Loucy (cell line): ENCODE results near the gene SRSF9.
"Not testable (repeated sequence)": the region's sequence is repeated elsewhere in the genome, so short reads cannot be mapped to it uniquely, and the experiment has no call there.

Experiments
- H2AFZ ChIP-seq: fragments of 200-600 bp; sonication (generic); 2 replicates; pipeline ENCODE4 v1.6.0; 2016; ENCODE audit warnings: antibody characterized with exemption, mild to moderate bottlenecking, low read length, moderate library complexity
- H3F3A ChIP-seq: fragments of 200-600 bp; 2 replicates; pipeline ENCODE4 v1.6.0; 2016; ENCODE audit warnings: antibody characterized with exemption, low read depth, mild to moderate bottlenecking
- H3K27me3 ChIP-seq: fragments of 200-600 bp; sonication (generic); 2 replicates; pipeline ENCODE4 v1.6.1; 2014; ENCODE audit warnings: low read length, mild to moderate bottlenecking; ENCODE audit not compliant: insufficient read depth, poor library complexity, severe bottlenecking
- H3K36me3 ChIP-seq: fragments of 200-600 bp; sonication (generic); 2 replicates; pipeline ENCODE4 v1.6.1; 2016; ENCODE audit warnings: low read length; ENCODE audit not compliant: insufficient read depth
- H3K4me1 ChIP-seq: fragments of 200-600 bp; sonication (generic); 2 replicates; pipeline ENCODE4 v1.5.1; 2014; ENCODE audit warnings: low read length, mild to moderate bottlenecking; ENCODE audit not compliant: insufficient read depth, poor library complexity, severe bottlenecking
- H3K4me2 ChIP-seq: fragments of 200-600 bp; sonication (generic); 2 replicates; pipeline ENCODE4 v1.6.0; 2014; ENCODE audit warnings: antibody characterized with exemption, low read length, low read depth, mild to moderate bottlenecking; ENCODE audit not compliant: poor library complexity, severe bottlenecking
- H3K4me3 ChIP-seq: fragments of 200-600 bp; sonication (generic); 2 replicates; pipeline ENCODE4 v1.5.1; 2014; ENCODE audit warnings: low read length, mild to moderate bottlenecking, mixed read lengths; ENCODE audit not compliant: poor library complexity, severe bottlenecking
- H3K79me2 ChIP-seq: fragments of 200-600 bp; sonication (generic); 2 replicates; pipeline ENCODE4 v1.6.1; 2014; ENCODE audit warnings: low read length; ENCODE audit not compliant: insufficient read depth
- H3K9ac ChIP-seq: fragments of 200-600 bp; sonication (generic); 2 replicates; pipeline ENCODE4 v1.6.0; 2014; ENCODE audit warnings: mild to moderate bottlenecking, low read depth, low read length, moderate library complexity; ENCODE audit not compliant: poor library complexity, severe bottlenecking
- H3K9me2 ChIP-seq: fragments of 200-600 bp; sonication (generic); replicated peaks from 2 replicates; pipeline ENCODE4 v1.6.1; 2016; ENCODE audit warnings: low read depth, low read length, mixed read lengths
- H3K9me3 ChIP-seq: fragments of 200-600 bp; sonication (generic); 2 replicates; pipeline ENCODE4 v1.6.1; 2014; ENCODE audit warnings: mild to moderate bottlenecking, antibody characterized with exemption, low read length, low read depth; ENCODE audit not compliant: insufficient read depth
- H4K20me1 ChIP-seq: fragments of 200-600 bp; sonication (generic); 2 replicates; pipeline ENCODE4 v1.6.0; 2014; ENCODE audit warnings: antibody characterized with exemption, low read length, mild to moderate bottlenecking; ENCODE audit not compliant: insufficient read depth, poor library complexity, severe bottlenecking
- EZH2phosphoT487 ChIP-seq: fragments of 200-600 bp; IDR thresholded peaks from 2 replicates; pipeline ENCODE4 v1.6.1; 2018; ENCODE audit warnings: antibody characterized with exemption, mild to moderate bottlenecking, moderate library complexity, borderline replicate concordance
- TF ChIP-seq, protein P1 (sequence below): fragments of 200-600 bp; sonication (generic); conservative IDR thresholded peaks from 2 replicates; pipeline ENCODE4 v1.5.1; 2014; ENCODE audit warnings: mild to moderate bottlenecking, antibody characterized with exemption, low read length

SRSF9 gene

DNA sequence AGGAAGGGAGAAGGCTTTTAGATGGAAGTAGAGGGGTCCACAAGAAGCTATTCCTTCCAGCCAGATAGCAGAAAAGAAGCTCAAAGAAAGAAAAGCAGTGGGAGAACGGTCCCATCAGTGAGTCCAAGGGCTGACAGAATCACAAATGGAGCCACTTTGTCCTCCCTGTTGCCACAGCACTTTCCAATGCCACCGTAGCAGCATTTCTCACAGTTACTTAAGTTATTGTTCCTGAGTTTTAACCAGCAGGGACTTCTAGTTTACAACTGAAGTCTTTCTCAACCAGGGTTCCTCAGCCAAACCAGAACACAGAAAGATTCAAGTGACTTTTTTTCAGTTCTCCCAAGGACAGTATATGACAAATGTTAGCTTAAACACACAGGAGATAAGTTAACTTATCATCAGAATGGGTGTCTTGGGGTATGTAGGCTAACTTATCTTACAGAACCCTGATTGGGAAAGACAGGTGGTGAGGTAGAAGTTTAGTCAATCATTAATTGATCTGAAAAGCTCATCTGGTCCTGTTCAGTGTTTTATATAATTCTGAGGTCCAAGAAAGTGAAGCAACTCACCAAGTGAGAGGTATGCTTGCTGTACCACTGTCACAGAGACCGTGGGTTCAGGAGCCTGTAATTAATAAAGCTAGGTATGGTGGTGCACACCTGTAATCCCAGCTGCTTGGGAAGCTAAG, 16.3 kb downstream of the SRSF9 start:
- H3K4me2 ChIP-seq: no peak overlapping the region
- no peak overlapping the region for H3K9ac ChIP-seq
- H3K9me2 ChIP-seq: no peaks in the 10 kb centered on the region
- H3K27me3 ChIP-seq: no peaks in the 10 kb centered on the region
- H3K4me3 ChIP-seq: no peak overlapping the region
- no peaks in the 10 kb centered on the region for H3K4me1 ChIP-seq
- H3K79me2 ChIP-seq: peaks cover 28% of the 10 kb centered on the region
- no peaks in the 10 kb centered on the region for H3K9me3 ChIP-seq
- H3F3A ChIP-seq: no peaks in the 10 kb centered on the region
- H2AFZ ChIP-seq: no peak overlapping the region
- H3K36me3 ChIP-seq: peaks cover 35% of the 10 kb centered on the region; the same call in 1 of the 2 replicates
- TF ChIP-seq, protein P1, sequence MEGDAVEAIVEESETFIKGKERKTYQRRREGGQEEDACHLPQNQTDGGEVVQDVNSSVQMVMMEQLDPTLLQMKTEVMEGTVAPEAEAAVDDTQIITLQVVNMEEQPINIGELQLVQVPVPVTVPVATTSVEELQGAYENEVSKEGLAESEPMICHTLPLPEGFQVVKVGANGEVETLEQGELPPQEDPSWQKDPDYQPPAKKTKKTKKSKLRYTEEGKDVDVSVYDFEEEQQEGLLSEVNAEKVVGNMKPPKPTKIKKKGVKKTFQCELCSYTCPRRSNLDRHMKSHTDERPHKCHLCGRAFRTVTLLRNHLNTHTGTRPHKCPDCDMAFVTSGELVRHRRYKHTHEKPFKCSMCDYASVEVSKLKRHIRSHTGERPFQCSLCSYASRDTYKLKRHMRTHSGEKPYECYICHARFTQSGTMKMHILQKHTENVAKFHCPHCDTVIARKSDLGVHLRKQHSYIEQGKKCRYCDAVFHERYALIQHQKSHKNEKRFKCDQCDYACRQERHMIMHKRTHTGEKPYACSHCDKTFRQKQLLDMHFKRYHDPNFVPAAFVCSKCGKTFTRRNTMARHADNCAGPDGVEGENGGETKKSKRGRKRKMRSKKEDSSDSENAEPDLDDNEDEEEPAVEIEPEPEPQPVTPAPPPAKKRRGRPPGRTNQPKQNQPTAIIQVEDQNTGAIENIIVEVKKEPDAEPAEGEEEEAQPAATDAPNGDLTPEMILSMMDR: no peak
- no peak for TF ChIP-seq EZH2phosphoT487
- peaks cover 6% of the 10 kb centered on the region for H4K20me1 ChIP-seq

- not testable (repeated sequence) for H3K4me3 ChIP-seq, H3F3A ChIP-seq, H3K9me2 ChIP-seq, H3K4me1 ChIP-seq, H3K9ac ChIP-seq, H3K9me3 ChIP-seq, H2AFZ ChIP-seq, H3K27me3 ChIP-seq, H3K4me2 ChIP-seq
- H3K79me2 ChIP-seq: peaks cover 34% of the 10 kb centered on the region
- H3K36me3 ChIP-seq: peaks cover 30% of the 10 kb centered on the region; the same call in 1 of the 2 replicates
- peaks cover 12% of the 10 kb centered on the region for H4K20me1 ChIP-seq
These were observed 17.0 kb downstream of the SRSF9 start for GRCh38 chr12:120452524-120452923.

GRCh38 chr12:120447992-120448391, 21.6 kb downstream of the SRSF9 start:
- H3K9me3 ChIP-seq: no peaks in the 10 kb centered on the region
- peaks cover 11% of the 10 kb centered on the region; the same call in 1 of the 2 replicates for H3K36me3 ChIP-seq
- no peak for TF ChIP-seq EZH2phosphoT487
- TF ChIP-seq, protein P1: no peak
- no peak overlapping the region for H2AFZ ChIP-seq
- H3K4me1 ChIP-seq: peaks cover 18% of the 10 kb centered on the region
- H3K9ac ChIP-seq: peak overlapping the region; percentile 98
- H3K4me3 ChIP-seq: peak overlapping the region; percentile 87
- H3K9me2 ChIP-seq: no peaks in the 10 kb centered on the region
- H3K27me3 ChIP-seq: no peaks in the 10 kb centered on the region
- H3F3A ChIP-seq: no peaks in the 10 kb centered on the region
- peak overlapping the region; percentile 75 for H3K4me2 ChIP-seq
- peaks cover 77% of the 10 kb centered on the region for H3K79me2 ChIP-seq
- peaks cover 9% of the 10 kb centered on the region for H4K20me1 ChIP-seq

DNA sequence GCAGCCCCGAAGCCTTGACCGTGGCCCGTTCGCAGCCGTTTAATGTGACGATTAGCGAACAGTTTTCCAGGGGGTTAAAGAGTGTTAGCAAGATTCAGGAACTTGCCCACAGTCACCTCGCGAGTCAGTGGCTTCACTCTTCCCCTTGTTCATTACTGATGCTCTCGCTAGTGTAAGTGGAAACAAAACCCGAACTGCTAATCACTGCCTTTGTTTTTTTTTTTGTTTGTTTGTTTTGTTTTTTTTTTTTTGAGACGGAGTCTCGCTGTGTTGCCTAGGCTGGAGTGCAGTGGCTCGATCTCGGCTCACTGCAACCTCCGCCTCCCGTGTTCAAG, 22.7 kb downstream of the SRSF9 start:
- Histone ChIP-seq H4K20me1 (peaks cover 11% of the 10 kb centered on the region), H3K4me3 (peak overlapping the region; percentile 87), H3K9ac (peak overlapping the region; percentile 98), H2AFZ (peak overlapping the region; percentile 81), H3K79me2 (peaks cover 84% of the 10 kb centered on the region), H3K4me2 (peak overlapping the region; percentile 75), H3K4me1 (peaks cover 18% of the 10 kb centered on the region)
- H3K36me3 ChIP-seq, H3K27me3 ChIP-seq, H3K9me2 ChIP-seq, H3K9me3 ChIP-seq, H3F3A ChIP-seq: not testable (repeated sequence)
